ENCODE results near the gene RWDD3.

GRCh38 chr1:95232646-95233318 is 1.2 kb upstream of the RWDD3 start:
- TF ChIP-seq CTCF (IDR thresholded peaks at IDR 0.05; ENCODE audit: low read depth, low read length): no peak
- TF ChIP-seq EZH2phosphoT487 (IDR thresholded peaks at IDR 0.05; ENCODE audit: low read depth): no peak

Measured in OCI-LY3 (cell line).